Thyroid gland (tissue), 4 donors: Measurements from ENCODE around the gene MORC2. TPM values are rescaled to one million over a fixed set of nuclear protein-coding genes. Genes with fewer than 3 reads are reported as not detected.

Source experiments
- DNase-seq, 2 donors: peaks; one replicate each; pipeline ENCODE4 v3.0.0-alpha.2; 2019
- H3K27ac ChIP-seq, 3 donors: fragments of 200-600 bp; sonication (generic); 1 replicate in 2 of 3; 2 replicates in 1 of 3; pipeline ENCODE4 v1.5.1; 2016 to 2019; ENCODE audit warnings: mild to moderate bottlenecking in 1 of 3, moderate library complexity in 1 of 3
- H3K27me3 ChIP-seq: fragments of 200-600 bp; sonication (generic); one replicate; pipeline ENCODE4 v1.5.1; 2019
- H3K36me3 ChIP-seq, 2 donors: fragments of 200-600 bp; sonication (generic); one replicate each; pipeline ENCODE4 v1.5.1; 2016 to 2019
- H3K4me1 ChIP-seq, 2 donors: fragments of 200-600 bp; sonication (generic); one replicate each; pipeline ENCODE4 v1.5.1; 2017 to 2019
- H3K4me3 ChIP-seq, 3 donors: fragments of 200-600 bp; sonication (generic); replicated peaks in 1 of 3; 1 replicate in 2 of 3; 2 replicates in 1 of 3; pipeline ENCODE4 v1.5.1; 2016; ENCODE audit warnings: mild to moderate bottlenecking in 1 of 3
- H3K9me3 ChIP-seq: fragments of 200-600 bp; sonication (generic); one replicate; pipeline ENCODE4 v1.5.1; 2017
- POLR2A ChIP-seq, 2 donors: fragments of 450-650 bp; IDR thresholded peaks; one replicate each; pipeline ENCODE4 v1.6.1; 2017; ENCODE audit warnings: antibody characterized with exemption in 2 of 2, mild to moderate bottlenecking in 2 of 2, moderate library complexity in 1 of 2
- WGBS, 2 donors: methylation state at CpG; one replicate each; pipeline ENCODE4 v1.1.5; 2017; 5-methylcytosine and 5-hydroxymethylcytosine counted together
- intact Hi-C: fragments of 100-400 bp; cut with DNase I; formaldehyde crosslinking; loops from one replicate; pipeline ENCODE4 v1.15.1; 2023
- total RNA-seq, 4 donors: library from RNA; depleted of rRNA; stranded (reverse); fragments of >200 nt; gene quantifications; one replicate each; pipeline ENCODE4 v1.2.3, GENCODE V29; 2016
- TF ChIP-seq, protein P1 (sequence below), 6 experiments: fragments of 200-600 bp in 3 of 6; fragments of 450-650 bp in 3 of 6; sonication (generic) in 3 of 6; IDR thresholded peaks; one replicate each; pipeline ENCODE4 v1.5.1; 2016 to 2019; ENCODE audit warnings: antibody characterized with exemption in 6 of 6, mild to moderate bottlenecking in 2 of 6, inconsistent platforms in 1 of 6, moderate library complexity in 1 of 6

Gene MORC2
- total RNA-seq, 4 donors from 2014 or later, result 14.9 to 32.8 (median 24.6) TPM

DNA sequence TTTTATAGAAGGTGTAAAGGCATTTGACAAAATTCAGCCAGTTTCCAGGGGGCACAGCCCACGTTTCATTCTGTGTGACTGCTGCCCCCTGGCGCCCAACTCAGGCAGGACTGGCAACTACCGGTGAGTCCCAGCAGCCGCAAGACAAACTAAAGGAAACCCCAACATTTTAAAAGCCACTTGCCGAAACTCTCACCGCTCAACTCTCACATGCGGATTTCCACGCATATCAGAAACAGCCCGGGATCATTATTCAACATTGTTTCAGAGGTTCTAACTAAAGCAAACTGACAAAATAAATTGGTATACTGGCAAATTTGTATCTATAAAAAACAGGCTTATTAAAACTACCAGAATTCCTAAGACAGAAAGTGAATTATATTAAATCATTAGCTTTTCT is 48.2 kb downstream of the MORC2 start:
- intact Hi-C loops, result loop anchor here (2.0 kb wide), 1 partner anchor 286 kb away; the partner anchor contains the start of gene SLC35E4

DNA sequence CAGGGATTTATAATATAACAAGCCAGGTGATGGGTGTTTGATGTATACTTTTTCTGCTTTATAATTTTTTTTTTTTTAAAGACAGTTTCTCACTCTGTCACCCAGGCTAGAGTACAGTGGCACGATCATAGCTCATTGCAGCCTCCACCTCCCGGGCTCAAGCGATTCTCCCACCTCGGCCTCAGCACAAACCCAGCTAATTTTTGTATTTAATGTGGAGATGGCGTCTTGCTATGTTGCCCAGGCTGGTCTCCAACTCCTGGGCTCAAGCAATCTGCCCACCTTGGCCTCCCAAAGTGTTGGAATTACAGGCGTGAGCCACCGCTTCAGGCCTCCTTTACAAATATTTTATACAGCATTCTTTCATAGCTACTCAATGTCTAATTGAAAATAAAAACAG is 48.6 kb downstream of the MORC2 start:
- TF ChIP-seq POLR2A (IDR thresholded peaks at IDR 0.05), result no peak
- TF ChIP-seq, protein P1, sequence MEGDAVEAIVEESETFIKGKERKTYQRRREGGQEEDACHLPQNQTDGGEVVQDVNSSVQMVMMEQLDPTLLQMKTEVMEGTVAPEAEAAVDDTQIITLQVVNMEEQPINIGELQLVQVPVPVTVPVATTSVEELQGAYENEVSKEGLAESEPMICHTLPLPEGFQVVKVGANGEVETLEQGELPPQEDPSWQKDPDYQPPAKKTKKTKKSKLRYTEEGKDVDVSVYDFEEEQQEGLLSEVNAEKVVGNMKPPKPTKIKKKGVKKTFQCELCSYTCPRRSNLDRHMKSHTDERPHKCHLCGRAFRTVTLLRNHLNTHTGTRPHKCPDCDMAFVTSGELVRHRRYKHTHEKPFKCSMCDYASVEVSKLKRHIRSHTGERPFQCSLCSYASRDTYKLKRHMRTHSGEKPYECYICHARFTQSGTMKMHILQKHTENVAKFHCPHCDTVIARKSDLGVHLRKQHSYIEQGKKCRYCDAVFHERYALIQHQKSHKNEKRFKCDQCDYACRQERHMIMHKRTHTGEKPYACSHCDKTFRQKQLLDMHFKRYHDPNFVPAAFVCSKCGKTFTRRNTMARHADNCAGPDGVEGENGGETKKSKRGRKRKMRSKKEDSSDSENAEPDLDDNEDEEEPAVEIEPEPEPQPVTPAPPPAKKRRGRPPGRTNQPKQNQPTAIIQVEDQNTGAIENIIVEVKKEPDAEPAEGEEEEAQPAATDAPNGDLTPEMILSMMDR (IDR thresholded peaks at IDR 0.05), result no peak
- Histone ChIP-seq H3K27ac (no peak overlapping the region), H3K4me3 (no peak overlapping the region), H3K4me1 (no peaks in the 10 kb centered on the region), H3K36me3 (no peaks in the 10 kb centered on the region), H3K9me3 (no peaks in the 10 kb centered on the region), H3K27me3 (no peaks in the 10 kb centered on the region)
- intact Hi-C loops, result loop anchor here (2.0 kb wide), 1 partner anchor 285 kb away; the partner anchor contains the start of gene SLC35E4
- no peak for DNase-seq
- 82% methylated on average over 7 of the region's 7 CpGs for WGBS, 2 donors

More for the DNA sequence above, 48.2 kb downstream of the MORC2 start:
- peak; percentile 75 to 83 for DNase-seq
- 2 to 3% methylated on average over 9 of the region's 9 CpGs for WGBS, 2 donors
- no peak overlapping the region for H3K27ac ChIP-seq
- H3K9me3 ChIP-seq, result no peaks in the 10 kb centered on the region
- no peak for TF ChIP-seq POLR2A (IDR thresholded peaks at IDR 0.05)
- TF ChIP-seq, protein P1 (IDR thresholded peaks at IDR 0.05), result peak; percentile 57 to 91 (median 78)
- H3K36me3 ChIP-seq, result no peaks in the 10 kb centered on the region
- no peaks in the 10 kb centered on the region for H3K27me3 ChIP-seq
- H3K4me3 ChIP-seq, result no peak overlapping the region
- no peaks in the 10 kb centered on the region for H3K4me1 ChIP-seq

GRCh38 chr22:30918761-30919160 is 49.8 kb downstream of the MORC2 start:
- no peak for DNase-seq
- no peak overlapping the region for H3K4me3 ChIP-seq
- H3K9me3 ChIP-seq, result no peaks in the 10 kb centered on the region
- 87 to 95% methylated on average over 7 of the region's 7 CpGs for whole genome bisulfite sequencing, 2 donors
- intact Hi-C loops, result no loop called here
- TF ChIP-seq, protein P1 (IDR thresholded peaks at IDR 0.05), result no peak
- no peak for TF ChIP-seq POLR2A (IDR thresholded peaks at IDR 0.05)
- no peaks in the 10 kb centered on the region for H3K36me3 ChIP-seq
- no peaks in the 10 kb centered on the region for H3K27me3 ChIP-seq
- H3K27ac ChIP-seq, result no peak overlapping the region
- H3K4me1 ChIP-seq, result no peaks in the 10 kb centered on the region

- intact Hi-C loops, result no loop called here
- whole genome bisulfite sequencing, 2 donors, result 69 to 79% methylated on average over 2 of the region's 2 CpGs
- H3K9me3 ChIP-seq, result no peaks in the 10 kb centered on the region
- no peaks in the 10 kb centered on the region for H3K4me1 ChIP-seq
- no peak for DNase-seq
- no peak for TF ChIP-seq POLR2A (IDR thresholded peaks at IDR 0.05)
- TF ChIP-seq, protein P1 (IDR thresholded peaks at IDR 0.05), result no peak
- H3K4me3 ChIP-seq, result no peak overlapping the region
- H3K27me3 ChIP-seq, result no peaks in the 10 kb centered on the region
- no peaks in the 10 kb centered on the region for H3K36me3 ChIP-seq
- no peak overlapping the region for H3K27ac ChIP-seq
Observed at GRCh38 chr22:30910358-30910757, 58.2 kb downstream of the MORC2 start.

DNA sequence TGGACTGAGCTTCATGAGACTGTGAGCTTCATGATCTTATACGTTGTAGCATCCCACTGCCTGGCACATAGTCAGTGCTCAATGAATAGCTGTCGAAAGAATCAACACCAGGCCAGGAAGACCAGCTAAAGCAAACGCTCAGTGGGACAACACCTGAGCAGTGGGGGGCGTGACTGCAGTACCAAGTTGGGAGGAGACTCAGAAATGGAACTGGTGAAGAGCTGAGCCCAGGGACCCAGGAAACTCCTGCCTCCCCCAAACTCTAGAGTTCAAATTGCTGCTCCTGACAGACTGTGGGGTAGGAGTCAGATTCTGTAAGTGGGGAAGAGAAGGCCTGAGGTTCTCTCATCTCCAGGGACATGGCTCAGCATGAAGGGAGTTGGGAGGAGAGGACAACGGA is 59.3 kb downstream of the MORC2 start:
- Histone ChIP-seq H3K36me3 (no peaks in the 10 kb centered on the region), H3K4me1 (no peaks in the 10 kb centered on the region), H3K9me3 (no peaks in the 10 kb centered on the region), H3K27ac (no peak overlapping the region), H3K4me3 (no peak overlapping the region), H3K27me3 (no peaks in the 10 kb centered on the region)
- no peak for DNase-seq
- WGBS, 2 donors, result 96 to 98% methylated on average over 5 of the region's 5 CpGs
- intact Hi-C loops, result no loop called here
- TF ChIP-seq POLR2A (IDR thresholded peaks at IDR 0.05), result no peak
- TF ChIP-seq, protein P1 (IDR thresholded peaks at IDR 0.05), result no peak
